Testis (tissue), 3 donors: ENCODE data around the gene CAPN12. TPM values are rescaled to one million over a fixed set of nuclear protein-coding genes. Genes with fewer than 3 reads are reported as not detected.
"Not testable (repeated sequence)": the region's sequence is repeated elsewhere in the genome, so short reads cannot be mapped to it uniquely, and the experiment has no call there.

Experiments
- DNase-seq: peaks from one replicate; pipeline ENCODE4 v3.0.0-alpha.2; 2019
- H3K27ac ChIP-seq, 2 donors: fragments of 200-600 bp; sonication (generic); one replicate each; pipeline ENCODE4 v1.5.1; 2019
- H3K27me3 ChIP-seq: fragments of 200-600 bp; sonication (generic); one replicate; pipeline ENCODE4 v1.5.1; 2019
- H3K36me3 ChIP-seq: fragments of 200-600 bp; sonication (generic); one replicate; pipeline ENCODE4 v1.5.1; 2017; ENCODE audit warnings: low read depth; ENCODE audit errors: missing control alignments
- H3K4me1 ChIP-seq: fragments of 200-600 bp; sonication (generic); one replicate; pipeline ENCODE4 v1.5.1; 2019
- H3K4me3 ChIP-seq, 2 donors: fragments of 200-600 bp; sonication (generic); one replicate each; pipeline ENCODE4 v1.5.1; 2017 to 2019
- H3K9me3 ChIP-seq: fragments of 200-600 bp; sonication (generic); one replicate; pipeline ENCODE4 v1.5.1; 2017
- CTCF ChIP-seq, 3 experiments: fragments of 450-650 bp in 2 of 3; fragments of 200-600 bp in 1 of 3; sonication (generic) in 1 of 3; IDR thresholded peaks; one replicate each; pipeline ENCODE4 v1.5.1; 2016 to 2019; ENCODE audit warnings: antibody characterized with exemption in 3 of 3, mild to moderate bottlenecking in 2 of 3, moderate library complexity in 1 of 3
- POLR2A ChIP-seq: fragments of 450-650 bp; IDR thresholded peaks from one replicate; pipeline ENCODE4 v1.6.1; 2017; ENCODE audit warnings: antibody characterized with exemption, mild to moderate bottlenecking, moderate library complexity
- WGBS, 2 donors: methylation state at CpG; one replicate each; pipeline ENCODE4 v1.1.5; 2018; 5-methylcytosine and 5-hydroxymethylcytosine counted together
- intact Hi-C: fragments of 100-400 bp; cut with DNase I; formaldehyde crosslinking; loops from one replicate; pipeline ENCODE4 v1.15.1; 2023; ENCODE audit warnings: low total_unique reads
- polyA plus RNA-seq: library from polyadenylated mRNA; stranded (reverse); fragments of 350-450 nt; fragmentation: Illumina TruSeq; extraction: RNeasy Lipid Tissue Mini Kit (QIAGEN cat#74804); gene quantifications from one replicate; pipeline ENCODE4 v1.2.3, GENCODE V29; 2014; ENCODE audit warnings: low read depth, low replicate concordance; ENCODE audit not compliant: insufficient read depth
- total RNA-seq, 2 donors: library from RNA; depleted of rRNA; stranded (reverse); fragments of >200 nt; gene quantifications; one replicate each; pipeline ENCODE4 v1.2.3, GENCODE V29; 2016

CAPN12 gene
- total and polyA plus RNA-seq, 3 donors from 2014 or later = 3.6 to 5.5 (median 4.6) TPM

- TF ChIP-seq CTCF (IDR thresholded peaks at IDR 0.05) (no peak), POLR2A (no peak)
- Histone ChIP-seq H3K36me3 (no peaks in the 10 kb centered on the region), H3K27me3 (no peaks in the 10 kb centered on the region), H3K27ac (no peak overlapping the region), H3K4me1 (peaks cover 6% of the 10 kb centered on the region), H3K9me3 (no peaks in the 10 kb centered on the region), H3K4me3 (no peak overlapping the region)
- DNase-seq = no peak
- WGBS, 2 donors = 95% methylated on average over 2 of the region's 2 CpGs
- intact Hi-C loops = no loop called here
Measured at GRCh38 chr19:38765214-38765613, 20.9 kb upstream of the CAPN12 start.

GRCh38 chr19:38763795-38764220 lies 19.5 kb upstream of the CAPN12 start:
- peaks cover 4% of the 10 kb centered on the region for H3K4me1 ChIP-seq
- H3K27ac ChIP-seq = no peak overlapping the region
- TF ChIP-seq POLR2A = no peak
- TF ChIP-seq CTCF (IDR thresholded peaks at IDR 0.05) = no peak
- DNase-seq = no peak
- 92 to 93% methylated on average over 3 of the region's 3 CpGs for WGBS, 2 donors
- H3K4me3 ChIP-seq = no peak overlapping the region
- intact Hi-C loops = no loop called here
- H3K36me3 ChIP-seq = no peaks in the 10 kb centered on the region
- H3K9me3 ChIP-seq = no peaks in the 10 kb centered on the region
- H3K27me3 ChIP-seq = no peaks in the 10 kb centered on the region

- DNase-seq, H3K9me3 ChIP-seq, H3K4me1 ChIP-seq, intact Hi-C loops, H3K27me3 ChIP-seq, H3K4me3 ChIP-seq, H3K36me3 ChIP-seq, H3K27ac ChIP-seq: not testable (repeated sequence)
- 94 to 96% methylated on average over 9 of the region's 9 CpGs for WGBS, 2 donors
Measured at GRCh38 chr19:38761884-38762389, 17.7 kb upstream of the CAPN12 start.

GRCh38 chr19:38760805-38761517 lies 16.7 kb upstream of the CAPN12 start:
- H3K36me3 ChIP-seq, H3K27ac ChIP-seq, DNase-seq, H3K4me1 ChIP-seq, H3K27me3 ChIP-seq, H3K4me3 ChIP-seq, intact Hi-C loops, H3K9me3 ChIP-seq: not testable (repeated sequence)
- WGBS, 2 donors = 70 to 73% methylated on average over 6 of the region's 6 CpGs

- WGBS, 2 donors = 31 to 43% methylated on average over 10 of the region's 10 CpGs
- intact Hi-C loops = no loop called here
- TF ChIP-seq CTCF (IDR thresholded peaks at IDR 0.05) (no peak), POLR2A (no peak)
- Histone ChIP-seq H3K4me3 (no peak overlapping the region), H3K27me3 (no peaks in the 10 kb centered on the region), H3K4me1 (peaks cover 4% of the 10 kb centered on the region), H3K9me3 (no peaks in the 10 kb centered on the region), H3K36me3 (no peaks in the 10 kb centered on the region), H3K27ac (no peak overlapping the region)
- DNase-seq = peak; percentile 80
Measured at GRCh38 chr19:38759590-38760003, 15.3 kb upstream of the CAPN12 start.

- H3K36me3 ChIP-seq, DNase-seq, H3K27ac ChIP-seq, H3K4me3 ChIP-seq, H3K27me3 ChIP-seq, H3K9me3 ChIP-seq, intact Hi-C loops, H3K4me1 ChIP-seq: not testable (repeated sequence)
- 83 to 90% methylated on average over 1 to 2 of the region's 2 CpGs for WGBS, 2 donors
Measured at GRCh38 chr19:38754196-38754595, 9.9 kb upstream of the CAPN12 start.

- H3K36me3 ChIP-seq, H3K9me3 ChIP-seq, H3K4me1 ChIP-seq, H3K4me3 ChIP-seq, intact Hi-C loops, H3K27me3 ChIP-seq, H3K27ac ChIP-seq, DNase-seq: not testable (repeated sequence)
- WGBS, 2 donors = 74 to 81% methylated on average over 3 of the region's 3 CpGs
Measured at GRCh38 chr19:38753783-38754182, 9.5 kb upstream of the CAPN12 start.
